Limb (tissue), 2 donors: ENCODE results near the gene SOCS4.

Experiments
- DNase-seq, 2 donors: peaks; one replicate each; pipeline ENCODE4 v3.0.0-alpha.2; 2016; ENCODE audit errors: extremely low spot score in 2 of 2

SOCS4 gene

DNA sequence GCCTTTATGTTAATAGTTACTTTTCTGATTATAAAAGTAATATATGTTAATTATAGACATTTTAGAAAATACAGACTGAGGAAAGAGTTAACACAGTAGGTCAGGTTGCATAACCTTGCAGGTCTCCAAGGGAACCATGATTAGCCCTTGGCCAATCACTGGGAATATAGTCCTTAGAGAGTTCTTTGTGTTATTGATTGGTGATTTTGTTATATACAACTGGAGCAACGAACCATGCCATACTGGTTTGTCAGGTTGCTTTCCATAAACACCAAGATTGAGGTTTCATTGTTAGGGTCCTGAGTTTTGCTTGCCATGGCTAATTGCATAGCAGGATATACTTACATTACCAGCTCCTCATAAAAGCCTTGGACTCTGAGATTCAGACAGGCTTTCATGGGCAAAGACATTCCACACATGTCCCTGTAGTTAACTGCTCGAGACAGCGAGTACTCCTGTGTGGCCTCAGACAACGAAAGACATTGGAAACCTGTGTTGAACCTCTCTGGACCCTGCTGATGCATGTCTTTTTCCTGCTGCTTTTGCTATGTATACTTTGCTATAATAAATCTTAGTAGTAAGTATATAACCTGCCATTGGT, 58.1 kb downstream of the SOCS4 start:
- DNase-seq = no peak

GRCh38 chr14:55086938-55087337, 59.9 kb downstream of the SOCS4 start:
- DNase-seq = no peak

GRCh38 chr14:55088356-55088755, 61.3 kb downstream of the SOCS4 start:
- no peak for DNase-seq

- DNase-seq = peak in 1 of 2 donors; percentile 78
Observed at GRCh38 chr14:55092341-55092740, 65.3 kb downstream of the SOCS4 start.

- no peak for DNase-seq
Observed at GRCh38 chr14:55094292-55095157, 67.5 kb downstream of the SOCS4 start.

GRCh38 chr14:55097881-55098560, 71.0 kb downstream of the SOCS4 start:
- no peak for DNase-seq

DNA sequence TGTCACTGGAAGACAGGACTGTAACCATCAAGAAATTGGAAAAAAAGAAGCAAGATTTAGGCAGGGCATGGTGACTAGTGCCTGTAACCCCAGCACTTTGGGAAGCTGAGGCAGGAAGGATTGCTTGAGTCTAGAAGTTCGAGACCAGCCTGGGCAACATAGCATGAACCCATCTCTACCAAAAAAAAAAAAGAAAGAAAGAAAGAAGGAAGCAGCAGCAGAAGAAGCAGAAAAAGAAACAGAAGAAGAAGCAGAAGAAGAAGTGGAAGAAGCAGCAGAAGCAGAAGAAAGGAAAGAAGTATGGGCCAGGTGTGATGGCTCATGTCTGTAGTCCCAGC, 71.5 kb downstream of the SOCS4 start:
- no peak for DNase-seq
